ENCODE data around the gene SRPX. TPM values are rescaled to one million over a fixed set of nuclear protein-coding genes. Genes with fewer than 3 reads are reported as not detected.

The SRPX gene
- total and polyA plus RNA-seq, 10 of the 15 experiments (the other 5 are each of a cell fraction or from before 2014, with no cell fraction given), result 0.05 to 0.79 (median 0.23) TPM; not detected in 1

DNA sequence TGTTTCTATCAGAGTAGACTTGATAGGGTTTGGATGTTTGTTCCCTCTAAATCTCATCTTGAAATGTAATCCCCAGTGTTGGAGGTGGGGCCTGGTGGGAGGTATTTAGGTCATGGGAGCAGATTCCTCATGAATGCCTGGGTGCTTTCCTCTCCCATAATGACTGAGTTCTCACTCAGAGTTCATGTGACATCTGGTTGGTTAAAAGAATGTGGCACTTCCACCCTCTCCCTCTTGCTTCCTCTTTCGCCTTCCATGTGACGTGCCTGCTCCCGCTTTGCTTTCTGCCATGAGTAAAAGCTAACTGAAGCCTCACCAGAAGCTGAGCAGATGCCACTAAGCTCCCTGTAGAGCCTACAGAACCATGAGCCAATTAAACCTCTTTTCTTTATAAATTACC is 47.3 kb upstream of the SRPX start:
- BruUV-seq (replicated peaks), result no TSS peak
- 40% methylated on average over 3 of the region's 3 CpGs for WGBS (ENCODE audit: insufficient coverage, insufficient replicate concordance, low lambda C conversion rate, missing lambda C conversion rate)
- H3K79me2 ChIP-seq (ENCODE audit: control insufficient read depth, insufficient read depth, low read length), result no peaks in the 10 kb centered on the region
- FAIRE-seq (no peak), DNase-seq (ENCODE audit: low read depth, low spot score) (no peak), ATAC-seq (no peak)
- H3K4me3 ChIP-seq, result no peak overlapping the region
- TF ChIP-seq BRCA1 (IDR thresholded peaks at IDR 0.05; ENCODE audit: low read depth, low read length) (no peak), POLR2AphosphoS5 (IDR thresholded peaks at IDR 0.05; ENCODE audit: low read length) (no peak), NBN (IDR thresholded peaks at IDR 0.05) (no peak), SP1 (IDR thresholded peaks at IDR 0.05; ENCODE audit: low read depth, low read length) (no peak), POLR2AphosphoS2 (IDR thresholded peaks at IDR 0.05; ENCODE audit: low read depth, low read length) (no peak), SREBF1 (IDR thresholded peaks at IDR 0.05; ENCODE audit: low read length) (no peak), FOS (IDR thresholded peaks at IDR 0.05; ENCODE audit: borderline replicate concordance, extremely low read depth, insufficient read length) (no peak), TAF1 (IDR thresholded peaks at IDR 0.05; ENCODE audit: borderline replicate concordance, low read depth, low read length) (no peak), ATF7 (IDR thresholded peaks at IDR 0.05; ENCODE audit: low read depth) (no peak), ZSCAN29 (IDR thresholded peaks at IDR 0.05) (no peak), PAX8 (IDR thresholded peaks at IDR 0.05) (no peak), SRF (IDR thresholded peaks at IDR 0.05; ENCODE audit: low read depth in 2 of 2, low read length in 2 of 2) (no peak), RCOR1 (conservative IDR thresholded peaks at IDR 0.05; ENCODE audit: low read depth, low read length) (no peak)
- TF ChIP-seq, protein P1, sequence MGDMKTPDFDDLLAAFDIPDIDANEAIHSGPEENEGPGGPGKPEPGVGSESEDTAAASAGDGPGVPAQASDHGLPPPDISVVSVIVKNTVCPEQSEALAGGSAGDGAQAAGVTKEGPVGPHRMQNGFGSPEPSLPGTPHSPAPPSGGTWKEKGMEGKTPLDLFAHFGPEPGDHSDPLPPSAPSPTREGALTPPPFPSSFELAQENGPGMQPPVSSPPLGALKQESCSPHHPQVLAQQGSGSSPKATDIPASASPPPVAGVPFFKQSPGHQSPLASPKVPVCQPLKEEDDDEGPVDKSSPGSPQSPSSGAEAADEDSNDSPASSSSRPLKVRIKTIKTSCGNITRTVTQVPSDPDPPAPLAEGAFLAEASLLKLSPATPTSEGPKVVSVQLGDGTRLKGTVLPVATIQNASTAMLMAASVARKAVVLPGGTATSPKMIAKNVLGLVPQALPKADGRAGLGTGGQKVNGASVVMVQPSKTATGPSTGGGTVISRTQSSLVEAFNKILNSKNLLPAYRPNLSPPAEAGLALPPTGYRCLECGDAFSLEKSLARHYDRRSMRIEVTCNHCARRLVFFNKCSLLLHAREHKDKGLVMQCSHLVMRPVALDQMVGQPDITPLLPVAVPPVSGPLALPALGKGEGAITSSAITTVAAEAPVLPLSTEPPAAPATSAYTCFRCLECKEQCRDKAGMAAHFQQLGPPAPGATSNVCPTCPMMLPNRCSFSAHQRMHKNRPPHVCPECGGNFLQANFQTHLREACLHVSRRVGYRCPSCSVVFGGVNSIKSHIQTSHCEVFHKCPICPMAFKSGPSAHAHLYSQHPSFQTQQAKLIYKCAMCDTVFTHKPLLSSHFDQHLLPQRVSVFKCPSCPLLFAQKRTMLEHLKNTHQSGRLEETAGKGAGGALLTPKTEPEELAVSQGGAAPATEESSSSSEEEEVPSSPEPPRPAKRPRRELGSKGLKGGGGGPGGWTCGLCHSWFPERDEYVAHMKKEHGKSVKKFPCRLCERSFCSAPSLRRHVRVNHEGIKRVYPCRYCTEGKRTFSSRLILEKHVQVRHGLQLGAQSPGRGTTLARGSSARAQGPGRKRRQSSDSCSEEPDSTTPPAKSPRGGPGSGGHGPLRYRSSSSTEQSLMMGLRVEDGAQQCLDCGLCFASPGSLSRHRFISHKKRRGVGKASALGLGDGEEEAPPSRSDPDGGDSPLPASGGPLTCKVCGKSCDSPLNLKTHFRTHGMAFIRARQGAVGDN (IDR thresholded peaks at IDR 0.05), result no peak
- TF ChIP-seq, protein P2, sequence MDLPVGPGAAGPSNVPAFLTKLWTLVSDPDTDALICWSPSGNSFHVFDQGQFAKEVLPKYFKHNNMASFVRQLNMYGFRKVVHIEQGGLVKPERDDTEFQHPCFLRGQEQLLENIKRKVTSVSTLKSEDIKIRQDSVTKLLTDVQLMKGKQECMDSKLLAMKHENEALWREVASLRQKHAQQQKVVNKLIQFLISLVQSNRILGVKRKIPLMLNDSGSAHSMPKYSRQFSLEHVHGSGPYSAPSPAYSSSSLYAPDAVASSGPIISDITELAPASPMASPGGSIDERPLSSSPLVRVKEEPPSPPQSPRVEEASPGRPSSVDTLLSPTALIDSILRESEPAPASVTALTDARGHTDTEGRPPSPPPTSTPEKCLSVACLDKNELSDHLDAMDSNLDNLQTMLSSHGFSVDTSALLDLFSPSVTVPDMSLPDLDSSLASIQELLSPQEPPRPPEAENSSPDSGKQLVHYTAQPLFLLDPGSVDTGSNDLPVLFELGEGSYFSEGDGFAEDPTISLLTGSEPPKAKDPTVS (IDR thresholded peaks at IDR 0.05; ENCODE audit: low read depth, low read length), result no peak
- TF ChIP-seq, protein P3, sequence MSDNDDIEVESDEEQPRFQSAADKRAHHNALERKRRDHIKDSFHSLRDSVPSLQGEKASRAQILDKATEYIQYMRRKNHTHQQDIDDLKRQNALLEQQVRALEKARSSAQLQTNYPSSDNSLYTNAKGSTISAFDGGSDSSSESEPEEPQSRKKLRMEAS (IDR thresholded peaks at IDR 0.05; ENCODE audit: low read depth, low read length), result no peak
- TF ChIP-seq, protein P4, sequence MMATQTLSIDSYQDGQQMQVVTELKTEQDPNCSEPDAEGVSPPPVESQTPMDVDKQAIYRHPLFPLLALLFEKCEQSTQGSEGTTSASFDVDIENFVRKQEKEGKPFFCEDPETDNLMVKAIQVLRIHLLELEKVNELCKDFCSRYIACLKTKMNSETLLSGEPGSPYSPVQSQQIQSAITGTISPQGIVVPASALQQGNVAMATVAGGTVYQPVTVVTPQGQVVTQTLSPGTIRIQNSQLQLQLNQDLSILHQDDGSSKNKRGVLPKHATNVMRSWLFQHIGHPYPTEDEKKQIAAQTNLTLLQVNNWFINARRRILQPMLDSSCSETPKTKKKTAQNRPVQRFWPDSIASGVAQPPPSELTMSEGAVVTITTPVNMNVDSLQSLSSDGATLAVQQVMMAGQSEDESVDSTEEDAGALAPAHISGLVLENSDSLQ (IDR thresholded peaks at IDR 0.05), result no peak
- RAD21 ChIA-PET (ENCODE audit: unreplicated experiment), result no interaction called here
- H3K9ac ChIP-seq (ENCODE audit: control insufficient read depth, insufficient read depth, low read length), result no peak overlapping the region
- no peak overlapping the region for H3K27ac ChIP-seq (ENCODE audit: control insufficient read depth, insufficient read depth)
- H3K9me3 ChIP-seq (replicated peaks; ENCODE audit: control insufficient read depth, insufficient read depth, low read length), result peaks cover 5% of the 10 kb centered on the region; the same call in 2 of the 3 replicates
- no peaks in the 10 kb centered on the region for H4K20me1 ChIP-seq (ENCODE audit: control insufficient read depth, insufficient read depth)
- SMC1A ChIA-PET (ENCODE audit: uncharacterized antibody, unreplicated experiment), result interaction anchor here (0.6 kb wide), 1 partner anchor 8 kb away, joined by 3 read pairs; no protein-coding TSS in a partner anchor
- in situ Hi-C loops (cut with MboI) (no loop called here), intact Hi-C loops (cut with micrococcal nuclease; ENCODE audit: unreplicated experiment) (no loop called here)
- H3K27me3 ChIP-seq (replicated peaks in 1 of 2; ENCODE audit: control insufficient read depth in 2 of 2, insufficient read depth in 2 of 2, low read length in 1 of 2), result no peaks in the 10 kb centered on the region
- peaks cover 3% of the 10 kb centered on the region for H3K4me1 ChIP-seq (ENCODE audit: control insufficient read depth, insufficient read depth, low read length)
- H3K4me2 ChIP-seq (ENCODE audit: control insufficient read depth, insufficient read depth), result no peak overlapping the region
- POLR2A ChIA-PET, result no interaction called here
- CTCF ChIA-PET, result interaction anchor here (1.1 to 1.5 kb wide), 3 partner anchors 8 to 59 kb away, joined by 3 to 7 read pairs (median 5); partner anchors contain the start of gene RPGR
- no peak overlapping the region for H2AFZ ChIP-seq (ENCODE audit: control insufficient read depth, low read depth, low read length)
- no peaks in the 10 kb centered on the region for H3K36me3 ChIP-seq (ENCODE audit: control insufficient read depth in 2 of 2, insufficient read depth in 2 of 2, low read length in 1 of 2)

Data from GM12878 (cell line).